HFFc6 (cell line): ENCODE data around the gene TASOR. TPM values are rescaled to one million over a fixed set of nuclear protein-coding genes. Genes with fewer than 3 reads are reported as not detected.
A peak's percentile ranks its signal among the peaks of the same experiment; 100 is the strongest.

Experiments
- DNase-seq: peaks from one replicate; pipeline ENCODE4 v3.0.0-alpha.2; 2018
- H3K27ac Mint-ChIP-seq: 2 replicates; pipeline ENCODE4 v1.8.0; 2020; ENCODE audit warnings: mild to moderate bottlenecking, mixed read lengths
- H3K27me3 Mint-ChIP-seq: 2 replicates; pipeline ENCODE4 v1.8.0; 2021; ENCODE audit warnings: mild to moderate bottlenecking, moderate library complexity, mixed read lengths; ENCODE audit not compliant: insufficient read depth
- H3K36me3 Mint-ChIP-seq: 2 replicates; pipeline ENCODE4 v1.8.0; 2021; ENCODE audit warnings: low read depth, mixed read lengths
- H3K4me1 Mint-ChIP-seq: 2 replicates; pipeline ENCODE4 v1.8.0; 2020; ENCODE audit warnings: low read depth, mixed read lengths
- H3K4me3 Mint-ChIP-seq: 2 replicates; pipeline ENCODE4 v1.8.0; 2020; ENCODE audit warnings: mild to moderate bottlenecking, moderate library complexity, mixed read lengths
- H3K9me3 Mint-ChIP-seq: 2 replicates; pipeline ENCODE4 v1.8.0; 2020; ENCODE audit warnings: mild to moderate bottlenecking, mixed read lengths
- total RNA-seq, 6 experiments: library from RNA; stranded (reverse); fragmentation: NEBNext Ultra II Directional; extraction: Animal tissue kit (Norgen Biotek cat#: 25700); gene quantifications; 2 replicates in 1 of 6; 3 replicates in 5 of 6; pipeline ENCODE4 v1.2.3, GENCODE V29; 2021
- TF ChIP-seq, protein P1 (sequence below): fragments of 200-600 bp; sonication (generic); IDR thresholded peaks from 2 replicates; pipeline ENCODE4 v1.5.0; 2021; ENCODE audit warnings: antibody characterized with exemption, mild to moderate bottlenecking

Gene TASOR
- total RNA-seq, 6 experiments from 2014 or later, result 44.1 to 52.9 (median 47.6) TPM

DNA sequence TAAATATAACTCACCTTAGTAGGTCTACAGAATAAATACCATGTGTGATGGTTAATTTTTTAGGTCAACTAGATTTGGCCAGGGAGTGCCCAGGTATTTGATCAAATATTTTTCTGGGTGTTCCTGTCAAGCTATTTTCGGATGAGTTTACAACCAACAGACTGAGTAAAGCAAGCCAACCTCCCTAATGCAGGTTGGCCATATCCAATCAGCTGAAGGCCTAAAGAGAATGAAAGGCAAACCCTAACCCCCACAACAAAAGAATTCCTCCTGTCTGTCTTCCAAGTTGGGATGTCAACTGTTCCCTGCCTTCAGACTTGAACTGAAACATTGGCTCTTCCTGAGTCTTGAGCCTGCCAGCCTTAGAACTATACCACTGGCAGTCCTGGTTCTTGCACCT, 28.6 kb downstream of the TASOR start:
- no peak for DNase-seq
- Mint-ChIP-seq H3K9me3 (no peaks in the 10 kb centered on the region), H3K4me1 (peaks cover 6% of the 10 kb centered on the region), H3K27ac (peak overlapping the region; percentile 49; the same call in 1 of the 2 replicates), H3K36me3 (peaks cover 46% of the 10 kb centered on the region), H3K27me3 (no peaks in the 10 kb centered on the region), H3K4me3 (no peak overlapping the region)
- TF ChIP-seq, protein P1, sequence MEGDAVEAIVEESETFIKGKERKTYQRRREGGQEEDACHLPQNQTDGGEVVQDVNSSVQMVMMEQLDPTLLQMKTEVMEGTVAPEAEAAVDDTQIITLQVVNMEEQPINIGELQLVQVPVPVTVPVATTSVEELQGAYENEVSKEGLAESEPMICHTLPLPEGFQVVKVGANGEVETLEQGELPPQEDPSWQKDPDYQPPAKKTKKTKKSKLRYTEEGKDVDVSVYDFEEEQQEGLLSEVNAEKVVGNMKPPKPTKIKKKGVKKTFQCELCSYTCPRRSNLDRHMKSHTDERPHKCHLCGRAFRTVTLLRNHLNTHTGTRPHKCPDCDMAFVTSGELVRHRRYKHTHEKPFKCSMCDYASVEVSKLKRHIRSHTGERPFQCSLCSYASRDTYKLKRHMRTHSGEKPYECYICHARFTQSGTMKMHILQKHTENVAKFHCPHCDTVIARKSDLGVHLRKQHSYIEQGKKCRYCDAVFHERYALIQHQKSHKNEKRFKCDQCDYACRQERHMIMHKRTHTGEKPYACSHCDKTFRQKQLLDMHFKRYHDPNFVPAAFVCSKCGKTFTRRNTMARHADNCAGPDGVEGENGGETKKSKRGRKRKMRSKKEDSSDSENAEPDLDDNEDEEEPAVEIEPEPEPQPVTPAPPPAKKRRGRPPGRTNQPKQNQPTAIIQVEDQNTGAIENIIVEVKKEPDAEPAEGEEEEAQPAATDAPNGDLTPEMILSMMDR, result no peak

DNA sequence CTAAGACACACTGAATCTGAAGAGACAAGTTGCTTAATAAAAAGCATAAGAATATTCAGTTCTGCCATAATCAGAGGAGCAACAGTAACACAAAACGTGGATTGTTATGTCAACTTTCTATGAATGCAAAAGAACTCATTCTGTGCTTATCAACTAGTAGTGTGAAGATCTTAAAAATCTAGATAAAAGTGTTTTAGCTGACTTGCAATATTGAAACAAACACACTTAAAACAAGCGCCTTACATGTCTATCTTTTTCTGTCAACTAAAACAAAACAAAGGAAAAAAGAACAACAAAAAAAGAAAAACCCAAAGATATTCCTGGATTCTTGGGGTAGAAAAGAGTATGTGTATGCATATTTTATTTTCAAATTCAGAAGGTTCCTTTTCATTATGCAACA, 37.7 kb downstream of the TASOR start:
- no peaks in the 10 kb centered on the region for H3K4me1 Mint-ChIP-seq
- H3K9me3 Mint-ChIP-seq, result no peaks in the 10 kb centered on the region
- H3K4me3 Mint-ChIP-seq, result no peak overlapping the region
- no peaks in the 10 kb centered on the region for H3K27me3 Mint-ChIP-seq
- peaks cover 43% of the 10 kb centered on the region for H3K36me3 Mint-ChIP-seq
- DNase-seq, result no peak
- H3K27ac Mint-ChIP-seq, result no peak overlapping the region
- TF ChIP-seq, protein P1, result no peak

DNA sequence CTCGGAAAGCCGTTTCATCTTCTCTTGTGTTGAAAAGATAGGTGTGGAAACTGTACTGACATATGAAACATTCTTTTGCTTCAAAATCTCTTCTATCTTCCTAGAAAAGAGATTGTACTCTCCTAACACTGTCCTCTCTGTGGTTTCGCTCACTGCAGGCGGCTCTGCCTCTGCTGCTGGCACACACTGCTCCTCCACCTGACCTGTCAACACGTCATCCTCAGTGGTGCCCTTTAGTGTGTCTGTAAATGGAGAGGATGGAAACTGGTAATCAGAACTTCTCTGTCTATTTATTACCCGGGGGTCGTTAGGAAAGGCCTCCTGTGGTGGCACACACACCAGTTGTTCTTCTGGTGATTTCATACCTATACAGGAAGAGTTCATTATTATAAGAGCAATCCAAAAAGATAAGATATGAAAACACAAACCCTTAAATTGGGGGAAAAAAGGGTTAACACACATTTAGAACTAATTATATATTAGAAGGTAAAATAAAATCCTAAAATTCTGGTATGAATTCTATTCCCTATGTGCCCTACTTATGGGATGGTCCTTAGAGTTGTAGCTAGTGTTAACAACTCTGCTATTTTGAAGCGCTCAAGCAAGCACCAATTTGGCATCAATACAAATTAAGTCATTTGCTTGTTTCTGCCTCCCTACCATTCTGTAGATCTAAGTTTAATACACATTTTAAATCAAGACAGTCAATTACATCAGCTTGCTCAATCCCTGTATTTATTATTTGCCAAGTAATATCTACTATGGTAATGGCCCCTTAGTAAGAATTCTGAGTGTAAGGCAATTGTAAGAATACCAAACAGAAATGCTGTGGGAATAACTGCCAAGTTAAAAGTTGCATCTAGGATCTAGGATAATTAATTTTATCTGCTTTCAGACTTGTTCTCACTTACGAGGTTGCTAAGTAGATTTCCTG, 49.2 kb downstream of the TASOR start:
- no peaks in the 10 kb centered on the region for H3K4me1 Mint-ChIP-seq
- TF ChIP-seq, protein P1, result no peak
- H3K9me3 Mint-ChIP-seq, result no peaks in the 10 kb centered on the region
- H3K4me3 Mint-ChIP-seq, result no peak overlapping the region
- no peaks in the 10 kb centered on the region for H3K27me3 Mint-ChIP-seq
- H3K27ac Mint-ChIP-seq, result no peak overlapping the region
- peaks cover 38% of the 10 kb centered on the region for H3K36me3 Mint-ChIP-seq
- no peak for DNase-seq

Other genes starting within 250 kb of the TASOR start
- under 1 TPM in 1 of 6 experiments, not detected in 5; 0.11 TPM for gene ERC2, start 214.8 kb downstream of the TASOR start, total RNA-seq
- 10 to 100 TPM in 2 of 6 experiments, 1 to 10 TPM in 4; 9.0 to 10.2 (median 9.5) TPM for gene CCDC66, start 126.1 kb downstream of the TASOR start, total RNA-seq
- gene ARHGEF3, start 118.7 kb upstream of the TASOR start, total RNA-seq, result 1 to 10 TPM; 1.7 to 5.9 (median 2.4) TPM